Liver (tissue), 9 donors: ENCODE measurements around the gene FOXC2. TPM values are rescaled to one million over a fixed set of nuclear protein-coding genes. Genes with fewer than 3 reads are reported as not detected.

ENCODE experiments used
- DNase-seq: peaks from one replicate; pipeline ENCODE4 v3.0.0-alpha.2; 2017; ENCODE audit warnings: low spot score
- H3K27ac ChIP-seq, 2 donors: one replicate each; pipeline ENCODE4 v1.7.0; 2013; ENCODE audit warnings: inconsistent platforms in 2 of 2, low read length in 2 of 2, control low read depth in 1 of 2, low read depth in 1 of 2, mild to moderate bottlenecking in 1 of 2
- H3K27me3 ChIP-seq, 4 donors: one replicate each; pipeline versions ENCODE4 v1.6.1 to v1.7.0; 2013; ENCODE audit warnings: low read length in 3 of 4, inconsistent platforms in 1 of 4, mild to moderate bottlenecking in 1 of 4, moderate library complexity in 1 of 4; ENCODE audit not compliant: control insufficient read depth in 4 of 4, insufficient read depth in 4 of 4
- H3K36me3 ChIP-seq, 4 donors: one replicate each; pipeline versions ENCODE4 v1.6.1 to v1.7.0; 2013; ENCODE audit warnings: low read length in 3 of 4, mild to moderate bottlenecking in 3 of 4, low read depth in 1 of 4, moderate library complexity in 1 of 4; ENCODE audit not compliant: control insufficient read depth in 4 of 4, insufficient read depth in 3 of 4
- H3K4me1 ChIP-seq, 4 donors: one replicate each; pipeline versions ENCODE4 v1.6.1 to v1.7.0; 2013; ENCODE audit warnings: low read length in 3 of 4, mild to moderate bottlenecking in 3 of 4, moderate library complexity in 1 of 4; ENCODE audit not compliant: control insufficient read depth in 4 of 4, insufficient read depth in 4 of 4
- H3K4me3 ChIP-seq, 3 donors: one replicate each; pipeline versions ENCODE4 v1.6.1 to v1.7.0; 2013; ENCODE audit warnings: low read length in 3 of 3, control low read depth in 1 of 3, low read depth in 1 of 3, mild to moderate bottlenecking in 1 of 3
- H3K9ac ChIP-seq, 2 donors: one replicate each; pipeline ENCODE4 v1.7.0; 2013; ENCODE audit warnings: low read length in 2 of 2, mild to moderate bottlenecking in 2 of 2, moderate library complexity in 2 of 2, control low read depth in 1 of 2, low read depth in 1 of 2
- H3K9me3 ChIP-seq, 4 donors: one replicate each; pipeline versions ENCODE4 v1.6.1 to v1.7.0; 2013; ENCODE audit warnings: low read length in 3 of 4; ENCODE audit not compliant: control insufficient read depth in 4 of 4
- FOXA1 ChIP-seq: IDR thresholded peaks from 2 replicates; pipeline ENCODE4 v1.6.1; 2016; ENCODE audit warnings: antibody characterized with exemption
- FOXA2 ChIP-seq: IDR thresholded peaks from 2 replicates; pipeline ENCODE4 v1.6.1; 2016; ENCODE audit warnings: antibody characterized with exemption
- GABPA ChIP-seq, 2 donors: IDR thresholded peaks in 1 of 2; conservative IDR thresholded peaks in 1 of 2; 2 replicates each; pipeline ENCODE4 v1.6.1; 2016; ENCODE audit warnings: antibody characterized with exemption in 2 of 2, mild to moderate bottlenecking in 1 of 2, moderate library complexity in 1 of 2
- HNF4A ChIP-seq, 2 donors: conservative IDR thresholded peaks; 2 replicates each; pipeline ENCODE4 v1.6.1; 2016; ENCODE audit warnings: antibody characterized with exemption in 2 of 2, mild to moderate bottlenecking in 2 of 2
- JUND ChIP-seq, 2 donors: IDR thresholded peaks; 2 replicates each; pipeline ENCODE4 v1.6.1; 2016; ENCODE audit warnings: antibody characterized with exemption in 2 of 2
- NR2F2 ChIP-seq: IDR thresholded peaks from 2 replicates; pipeline ENCODE4 v1.6.1; 2016; ENCODE audit warnings: antibody characterized with exemption
- RAD21 ChIP-seq, 2 donors: IDR thresholded peaks; 2 replicates each; pipeline ENCODE4 v1.6.1; 2016; ENCODE audit warnings: antibody characterized with exemption in 2 of 2, mild to moderate bottlenecking in 2 of 2
- RXRA ChIP-seq, 2 donors: IDR thresholded peaks; 2 replicates each; pipeline ENCODE4 v1.6.1; 2017 to 2018; ENCODE audit warnings: antibody characterized with exemption in 2 of 2, mild to moderate bottlenecking in 1 of 2
- SP1 ChIP-seq: IDR thresholded peaks from 2 replicates; pipeline ENCODE4 v1.6.1; 2018; ENCODE audit warnings: antibody characterized with exemption, mild to moderate bottlenecking
- TAF1 ChIP-seq: conservative IDR thresholded peaks from 2 replicates; pipeline ENCODE4 v1.6.1; 2016; ENCODE audit warnings: antibody characterized with exemption, mild to moderate bottlenecking
- YY1 ChIP-seq: IDR thresholded peaks from 2 replicates; pipeline ENCODE4 v1.6.1; 2016; ENCODE audit warnings: antibody characterized with exemption, mild to moderate bottlenecking
- WGBS: extraction: QIAGEN DNeasy Blood & Tissue Kit; methylation state at CpG from one replicate; pipeline ENCODE4 v1.1.7; 2013; 5-methylcytosine and 5-hydroxymethylcytosine counted together
- polyA plus RNA-seq, 2 donors: library from polyadenylated mRNA; stranded (reverse) in 1 of 2; unstranded in 1 of 2; fragments of 200-250 nt in 1 of 2; fragments of >200 nt in 1 of 2; fragmentation: Nextera tagmentation in 1 of 2; extraction: Ambion mirVana in 1 of 2; gene quantifications; one replicate each; pipeline versions ENCODE4 v1.2.1 to v1.2.3, GENCODE V29; 2013 to 2015
- total RNA-seq, 2 donors: library from RNA; depleted of rRNA; stranded (reverse); fragments of >200 nt; gene quantifications; one replicate each; pipeline ENCODE4 v1.2.3, GENCODE V29; 2014
- TF ChIP-seq, protein P1 (sequence below): IDR thresholded peaks from 2 replicates; pipeline ENCODE4 v1.6.1; 2016; ENCODE audit warnings: antibody characterized with exemption, mild to moderate bottlenecking
- TF ChIP-seq, protein P2 (sequence below): IDR thresholded peaks from 2 replicates; pipeline ENCODE4 v1.6.1; 2016; ENCODE audit warnings: antibody characterized with exemption
- TF ChIP-seq, protein P3 (sequence below): fragments of 150-350 bp; IDR thresholded peaks from 2 replicates; pipeline ENCODE4 v1.5.1; 2017; ENCODE audit warnings: improper control_type of control experiment, low read depth, low read length; ENCODE audit not compliant: missing input control
- donor health status: healthy.
- donor health status: healthy.
- donor health status: healthy.
- donor health status: healthy.
- donor health status: healthy.

The FOXC2 gene
- total and polyA plus RNA-seq, 4 donors: 0.03 to 0.09 (median 0.08) TPM; not detected in 1

DNA sequence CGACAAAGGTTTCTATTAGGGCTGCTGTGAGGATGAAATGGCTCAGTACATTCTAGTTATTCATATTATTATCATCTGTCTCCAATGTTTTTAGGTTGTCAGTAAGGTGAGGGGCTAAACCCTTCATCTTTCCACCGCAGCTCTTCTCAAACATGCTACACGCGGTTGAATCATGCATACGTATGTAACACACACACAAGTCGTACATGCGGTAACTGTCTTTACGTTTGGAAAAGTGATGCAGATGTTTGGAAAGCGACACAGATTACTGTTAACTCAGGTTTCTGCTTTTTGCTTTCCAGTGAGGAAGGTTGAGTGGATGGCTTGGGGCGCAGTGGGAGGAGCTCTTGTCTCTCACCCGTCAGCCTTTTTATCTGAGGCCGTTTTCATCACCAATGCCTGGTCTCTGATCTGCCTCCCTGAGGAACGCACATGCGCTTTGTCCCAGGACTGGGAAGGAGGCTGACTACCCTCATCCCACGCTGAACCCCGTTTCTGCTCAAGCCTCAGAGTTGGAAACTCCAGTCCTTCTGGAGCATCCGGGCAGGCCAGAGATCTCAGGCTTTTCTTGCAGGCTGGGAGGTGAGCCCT, 8.6 kb downstream of the FOXC2 start:
- Histone ChIP-seq H3K4me1 (peaks cover 0 to 3% (median 3%) of the 10 kb centered on the region in 4 donors), H3K4me3 (no peak overlapping the region), H3K36me3 (no peaks in the 10 kb centered on the region), H3K27ac (peak overlapping the region in 1 of 2 donors; percentile 28), H3K9me3 (no peaks in the 10 kb centered on the region), H3K9ac (no peak overlapping the region), H3K27me3 (peaks cover 8 to 41% (median 20%) of the 10 kb centered on the region in 4 donors)
- no peak for TF ChIP-seq RAD21 (IDR thresholded peaks at IDR 0.05)
- TF ChIP-seq, protein P1, sequence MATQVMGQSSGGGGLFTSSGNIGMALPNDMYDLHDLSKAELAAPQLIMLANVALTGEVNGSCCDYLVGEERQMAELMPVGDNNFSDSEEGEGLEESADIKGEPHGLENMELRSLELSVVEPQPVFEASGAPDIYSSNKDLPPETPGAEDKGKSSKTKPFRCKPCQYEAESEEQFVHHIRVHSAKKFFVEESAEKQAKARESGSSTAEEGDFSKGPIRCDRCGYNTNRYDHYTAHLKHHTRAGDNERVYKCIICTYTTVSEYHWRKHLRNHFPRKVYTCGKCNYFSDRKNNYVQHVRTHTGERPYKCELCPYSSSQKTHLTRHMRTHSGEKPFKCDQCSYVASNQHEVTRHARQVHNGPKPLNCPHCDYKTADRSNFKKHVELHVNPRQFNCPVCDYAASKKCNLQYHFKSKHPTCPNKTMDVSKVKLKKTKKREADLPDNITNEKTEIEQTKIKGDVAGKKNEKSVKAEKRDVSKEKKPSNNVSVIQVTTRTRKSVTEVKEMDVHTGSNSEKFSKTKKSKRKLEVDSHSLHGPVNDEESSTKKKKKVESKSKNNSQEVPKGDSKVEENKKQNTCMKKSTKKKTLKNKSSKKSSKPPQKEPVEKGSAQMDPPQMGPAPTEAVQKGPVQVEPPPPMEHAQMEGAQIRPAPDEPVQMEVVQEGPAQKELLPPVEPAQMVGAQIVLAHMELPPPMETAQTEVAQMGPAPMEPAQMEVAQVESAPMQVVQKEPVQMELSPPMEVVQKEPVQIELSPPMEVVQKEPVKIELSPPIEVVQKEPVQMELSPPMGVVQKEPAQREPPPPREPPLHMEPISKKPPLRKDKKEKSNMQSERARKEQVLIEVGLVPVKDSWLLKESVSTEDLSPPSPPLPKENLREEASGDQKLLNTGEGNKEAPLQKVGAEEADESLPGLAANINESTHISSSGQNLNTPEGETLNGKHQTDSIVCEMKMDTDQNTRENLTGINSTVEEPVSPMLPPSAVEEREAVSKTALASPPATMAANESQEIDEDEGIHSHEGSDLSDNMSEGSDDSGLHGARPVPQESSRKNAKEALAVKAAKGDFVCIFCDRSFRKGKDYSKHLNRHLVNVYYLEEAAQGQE: no peak
- no peak for TF ChIP-seq YY1
- TF ChIP-seq, protein P2, sequence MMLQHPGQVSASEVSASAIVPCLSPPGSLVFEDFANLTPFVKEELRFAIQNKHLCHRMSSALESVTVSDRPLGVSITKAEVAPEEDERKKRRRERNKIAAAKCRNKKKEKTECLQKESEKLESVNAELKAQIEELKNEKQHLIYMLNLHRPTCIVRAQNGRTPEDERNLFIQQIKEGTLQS: no peak
- no peak for TF ChIP-seq JUND (IDR thresholded peaks at IDR 0.05)
- no peak for TF ChIP-seq GABPA (IDR thresholded peaks at IDR 0.05 in 1 of 2, conservative IDR thresholded peaks at IDR 0.05 in 1 of 2)
- 33% methylated on average over 17 of the region's 17 CpGs for WGBS
- DNase-seq: no peak

DNA sequence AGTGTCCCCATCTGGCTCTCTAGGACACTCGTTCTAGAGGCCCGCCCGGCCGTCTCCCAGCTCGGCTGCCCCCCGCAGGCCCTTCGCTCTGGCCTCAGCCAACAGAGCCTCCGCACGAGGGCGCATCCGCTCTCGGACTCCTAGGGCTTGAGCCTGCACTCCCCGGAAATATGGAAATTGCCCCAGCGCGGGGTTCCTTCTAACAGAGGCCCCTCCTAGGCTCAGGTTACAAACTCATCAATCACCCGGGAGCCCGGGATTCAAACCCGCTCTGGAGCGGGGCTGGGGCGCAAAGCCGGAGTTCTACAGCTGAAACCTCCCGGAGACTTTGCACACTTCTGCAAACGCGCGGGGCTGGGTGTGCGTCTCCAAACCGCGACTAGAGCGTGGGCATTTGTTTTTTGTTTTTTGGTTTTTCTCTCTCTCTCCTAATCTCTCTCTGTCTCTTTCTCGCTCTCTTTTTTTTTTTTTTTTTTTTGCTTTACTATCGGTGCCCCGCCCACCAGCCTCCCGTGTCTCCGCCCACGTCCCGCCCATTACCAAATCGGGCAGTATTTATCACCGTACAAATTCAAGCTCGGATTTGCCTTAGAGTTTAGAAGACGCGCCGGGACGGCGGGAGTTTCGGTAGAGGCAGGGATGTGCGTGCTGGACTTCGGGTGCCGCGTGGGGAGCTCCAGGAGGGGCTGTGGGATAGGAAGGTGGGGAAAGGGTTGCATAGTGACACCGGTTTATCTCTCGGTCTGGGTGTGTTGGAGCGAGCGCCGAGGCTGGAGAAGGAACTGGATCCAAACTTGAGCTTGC, 9.3 kb downstream of the FOXC2 start:
- peak; percentile 60 to 69 for TF ChIP-seq RAD21 (IDR thresholded peaks at IDR 0.05)
- no peak for TF ChIP-seq FOXA2
- Histone ChIP-seq H3K9me3 (no peaks in the 10 kb centered on the region), H3K4me1 (peaks cover 0 to 3% (median 3%) of the 10 kb centered on the region in 4 donors), H3K4me3 (peak overlapping the region in 1 of 3 donors; percentile 36), H3K27ac (peak overlapping the region in 1 of 2 donors; percentile 28), H3K9ac (no peak overlapping the region), H3K36me3 (no peaks in the 10 kb centered on the region), H3K27me3 (peaks cover 8 to 37% (median 21%) of the 10 kb centered on the region in 4 donors)
- DNase-seq: no peak
- 2% methylated on average over 54 of the region's 54 CpGs for WGBS

DNA sequence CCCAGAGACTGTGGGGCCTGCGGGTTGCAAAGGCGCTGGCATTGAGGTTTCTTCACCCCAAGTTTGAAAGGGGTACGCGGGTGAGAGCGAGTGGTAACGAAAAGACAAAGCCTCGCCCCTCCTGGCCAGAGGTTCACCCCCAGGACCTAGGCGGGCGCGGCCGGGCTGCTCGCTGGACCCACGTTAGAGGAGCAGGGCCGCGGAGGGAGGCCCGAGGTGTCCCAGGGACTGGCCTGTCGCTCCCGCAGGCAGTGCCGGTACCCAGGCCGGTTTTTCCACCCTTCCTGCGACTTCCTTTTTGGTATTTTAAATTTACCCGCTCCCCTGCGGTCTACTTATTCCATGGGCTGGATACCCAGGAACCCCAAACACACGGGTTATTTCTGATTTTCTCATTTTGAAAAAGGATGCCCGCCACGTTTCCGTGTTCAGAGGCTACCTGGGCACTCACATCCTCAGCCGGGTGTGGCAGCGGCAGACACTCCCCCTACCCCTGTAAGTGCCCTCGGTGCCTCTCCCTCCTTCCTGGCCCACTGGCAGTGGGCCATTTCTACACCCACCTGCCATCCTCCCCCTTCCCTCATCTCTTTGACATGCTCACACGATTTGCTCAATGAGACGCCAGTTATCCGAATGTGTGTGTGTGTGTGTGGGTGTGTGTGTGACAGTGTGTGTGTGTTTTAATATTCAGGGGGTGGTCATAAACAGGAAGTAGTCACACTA, 10.1 kb downstream of the FOXC2 start:
- peak overlapping the region in 1 of 3 donors; percentile 36 for H3K4me3 ChIP-seq
- no peaks in the 10 kb centered on the region for H3K9me3 ChIP-seq
- no peak overlapping the region for H3K9ac ChIP-seq
- peaks cover 8 to 37% (median 20%) of the 10 kb centered on the region in 4 donors for H3K27me3 ChIP-seq
- H3K36me3 ChIP-seq: no peaks in the 10 kb centered on the region
- H3K4me1 ChIP-seq: peaks cover 0 to 3% (median 3%) of the 10 kb centered on the region in 4 donors
- 12% methylated on average over 33 of the region's 33 CpGs for WGBS
- H3K27ac ChIP-seq: no peak overlapping the region
- DNase-seq: no peak
- TF ChIP-seq JUND (IDR thresholded peaks at IDR 0.05) (no peak), TAF1 (no peak), FOXA2 (no peak), HNF4A (conservative IDR thresholded peaks at IDR 0.05) (no peak), RAD21 (IDR thresholded peaks at IDR 0.05) (no peak), NR2F2 (no peak), RXRA (IDR thresholded peaks at IDR 0.05) (no peak), SP1 (no peak), FOXA1 (no peak), YY1 (no peak)
- TF ChIP-seq, protein P2: no peak
- TF ChIP-seq, protein P1: no peak
- TF ChIP-seq, protein P3, sequence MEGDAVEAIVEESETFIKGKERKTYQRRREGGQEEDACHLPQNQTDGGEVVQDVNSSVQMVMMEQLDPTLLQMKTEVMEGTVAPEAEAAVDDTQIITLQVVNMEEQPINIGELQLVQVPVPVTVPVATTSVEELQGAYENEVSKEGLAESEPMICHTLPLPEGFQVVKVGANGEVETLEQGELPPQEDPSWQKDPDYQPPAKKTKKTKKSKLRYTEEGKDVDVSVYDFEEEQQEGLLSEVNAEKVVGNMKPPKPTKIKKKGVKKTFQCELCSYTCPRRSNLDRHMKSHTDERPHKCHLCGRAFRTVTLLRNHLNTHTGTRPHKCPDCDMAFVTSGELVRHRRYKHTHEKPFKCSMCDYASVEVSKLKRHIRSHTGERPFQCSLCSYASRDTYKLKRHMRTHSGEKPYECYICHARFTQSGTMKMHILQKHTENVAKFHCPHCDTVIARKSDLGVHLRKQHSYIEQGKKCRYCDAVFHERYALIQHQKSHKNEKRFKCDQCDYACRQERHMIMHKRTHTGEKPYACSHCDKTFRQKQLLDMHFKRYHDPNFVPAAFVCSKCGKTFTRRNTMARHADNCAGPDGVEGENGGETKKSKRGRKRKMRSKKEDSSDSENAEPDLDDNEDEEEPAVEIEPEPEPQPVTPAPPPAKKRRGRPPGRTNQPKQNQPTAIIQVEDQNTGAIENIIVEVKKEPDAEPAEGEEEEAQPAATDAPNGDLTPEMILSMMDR: no peak
